Aorta (tissue), 5 donors: Measurements from ENCODE around the gene LRRC4C. TPM values are rescaled to one million over a fixed set of nuclear protein-coding genes. Genes with fewer than 3 reads are reported as not detected.

Experiments
- ATAC-seq: fragments of 200-7000 bp; cut with Tn5 transposase; one replicate; pipeline ENCODE4 v1.9.1; 2022; ENCODE audit warnings: moderate library complexity; ENCODE audit not compliant: low FRiP score
- DNase-seq, 2 donors: peaks; one replicate each; pipeline ENCODE4 v3.0.0-alpha.2; 2020
- H3K27ac ChIP-seq, 2 donors: one replicate each; pipeline ENCODE4 v1.5.1; 2013; ENCODE audit warnings: low read length in 2 of 2, mild to moderate bottlenecking in 2 of 2, moderate library complexity in 2 of 2, control low read depth in 1 of 2, inconsistent platforms in 1 of 2, low read depth in 1 of 2
- H3K27me3 ChIP-seq, 2 donors: one replicate each; pipeline ENCODE4 v1.6.1; 2013; ENCODE audit warnings: control low read depth in 1 of 2, low read length in 1 of 2, mild to moderate bottlenecking in 1 of 2, moderate library complexity in 1 of 2; ENCODE audit not compliant: insufficient read depth in 2 of 2, control insufficient read depth in 1 of 2
- H3K36me3 ChIP-seq, 2 donors: one replicate each; pipeline ENCODE4 v1.6.1; 2013; ENCODE audit warnings: control low read depth in 1 of 2, low read length in 1 of 2, mild to moderate bottlenecking in 1 of 2; ENCODE audit not compliant: insufficient read depth in 2 of 2, control insufficient read depth in 1 of 2
- H3K4me1 ChIP-seq, 2 donors: one replicate each; pipeline ENCODE4 v1.6.1; 2013; ENCODE audit warnings: low read length in 2 of 2, control low read depth in 1 of 2, mild to moderate bottlenecking in 1 of 2, moderate library complexity in 1 of 2; ENCODE audit not compliant: insufficient read depth in 2 of 2, control insufficient read depth in 1 of 2
- H3K4me3 ChIP-seq, 2 donors: one replicate each; pipeline ENCODE4 v1.5.1; 2013; ENCODE audit warnings: low read length in 2 of 2, control low read depth in 1 of 2, mild to moderate bottlenecking in 1 of 2
- H3K9me3 ChIP-seq: one replicate; pipeline ENCODE4 v1.6.1; 2013; ENCODE audit warnings: mild to moderate bottlenecking, low read length; ENCODE audit not compliant: control insufficient read depth
- WGBS, 2 donors: extraction: QIAGEN DNeasy Blood & Tissue Kit; methylation state at CpG; one replicate each; pipeline ENCODE4 v1.1.7; 2013; 5-methylcytosine and 5-hydroxymethylcytosine counted together
- intact Hi-C, 2 donors: fragments of 100-400 bp; cut with DNase I; formaldehyde crosslinking; loops; one replicate each; pipeline versions ENCODE4 v1.14.2 to v1.15.0; 2022
- polyA plus RNA-seq, 2 donors: library from polyadenylated mRNA; stranded (reverse); fragments of 200-250 nt; gene quantifications; one replicate each; pipeline ENCODE4 v1.2.3, GENCODE V29; 2013
- total RNA-seq, 2 donors: library from RNA; stranded (reverse); fragmentation: NEBNext Ultra II Directional; extraction: Animal tissue kit (Norgen Biotek cat#: 25700); gene quantifications; one replicate each; pipeline ENCODE4 v1.2.1, GENCODE V29; 2021
- donor health status: healthy with polysubstance abuse.
- donor health status: Bipolar disorder and iron deficiency.
- donor health status: DM: no; HTN: no; CAD: no.
- donor health status: DM: no; HTN: no; CAD: no.
- donor health status: DM: yes; HTN: yes; CAD: no.

LRRC4C gene
- total and polyA plus RNA-seq, 4 donors: 0.63 to 1.9 (median 0.97) TPM

DNA sequence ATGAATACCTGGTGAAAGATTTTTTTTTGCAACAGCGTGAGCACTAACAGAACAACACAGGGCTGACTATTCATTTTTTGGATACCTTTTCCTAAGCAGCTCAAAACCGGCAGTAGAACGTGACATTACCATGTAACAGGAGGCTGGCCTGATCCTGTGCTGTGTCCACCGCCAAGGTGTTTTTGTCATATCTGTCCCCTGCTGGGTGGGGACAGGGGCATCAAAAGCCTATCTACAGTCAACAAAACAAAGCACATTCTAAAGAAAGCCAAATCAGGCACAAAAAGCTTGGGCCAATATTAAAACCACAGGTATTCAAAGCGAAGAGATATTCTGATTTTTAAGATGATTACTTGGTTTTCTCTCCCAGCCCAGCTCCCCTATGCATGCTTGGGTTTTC lies 151.2 kb downstream of the LRRC4C start:
- Histone ChIP-seq H3K27ac (no peak overlapping the region), H3K27me3 (no peaks in the 10 kb centered on the region), H3K4me3 (no peak overlapping the region), H3K4me1 (no peaks in the 10 kb centered on the region), H3K9me3 (no peaks in the 10 kb centered on the region), H3K36me3 (no peaks in the 10 kb centered on the region)
- no peak for DNase-seq
- whole genome bisulfite sequencing, 2 donors: 85 to 90% methylated on average over 5 of the region's 5 CpGs
- intact Hi-C loops: loop anchor here in 1 of 2 donors (2.0 kb wide), 1 partner anchor 21 kb away; no protein-coding TSS in a partner anchor
- no peak for ATAC-seq

DNA sequence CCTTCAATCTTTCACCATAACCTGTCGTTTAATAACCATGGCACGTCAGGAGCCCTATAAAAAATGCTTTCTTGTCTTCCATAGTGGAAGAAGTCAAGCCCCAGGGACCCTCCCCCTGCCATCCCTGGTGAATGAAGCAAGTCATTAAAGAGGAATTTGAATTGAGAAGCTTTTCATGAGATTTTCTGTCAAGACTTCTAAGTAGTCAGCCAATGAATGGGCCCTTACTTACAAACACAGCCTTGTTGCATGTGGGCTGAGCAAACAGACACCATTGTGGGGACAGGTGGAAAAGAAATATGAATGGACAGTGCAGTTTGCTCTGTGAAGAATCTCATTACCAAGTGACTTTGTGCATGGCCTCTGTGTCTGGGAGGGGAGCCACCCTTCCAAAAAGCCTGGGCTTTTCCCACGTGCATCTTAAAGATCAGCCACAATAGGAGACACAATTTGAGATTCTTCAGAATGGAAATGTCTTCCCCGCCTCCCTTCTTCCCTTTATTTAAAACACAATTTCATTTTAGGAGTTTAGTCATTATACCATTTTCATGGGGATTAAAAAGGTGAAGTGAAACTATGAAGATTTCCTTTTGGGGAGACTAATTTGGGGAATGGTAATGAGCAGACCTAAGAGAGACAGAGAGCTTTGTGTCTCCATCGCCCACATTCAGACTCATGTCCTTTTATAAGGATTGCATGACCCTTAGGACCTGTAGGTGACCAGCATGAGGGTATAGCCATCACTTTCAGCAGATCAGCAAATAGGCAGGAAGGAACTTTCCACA lies 152.0 kb downstream of the LRRC4C start:
- 78 to 85% methylated on average over 5 of the region's 5 CpGs for WGBS, 2 donors
- ATAC-seq (no peak), DNase-seq (no peak)
- Histone ChIP-seq H3K27me3 (no peaks in the 10 kb centered on the region), H3K9me3 (no peaks in the 10 kb centered on the region), H3K27ac (no peak overlapping the region), H3K4me1 (no peaks in the 10 kb centered on the region), H3K36me3 (no peaks in the 10 kb centered on the region), H3K4me3 (no peak overlapping the region)
- intact Hi-C loops: loop anchor here in 1 of 2 donors (2.0 kb wide), 1 partner anchor 21 kb away; no protein-coding TSS in a partner anchor

DNA sequence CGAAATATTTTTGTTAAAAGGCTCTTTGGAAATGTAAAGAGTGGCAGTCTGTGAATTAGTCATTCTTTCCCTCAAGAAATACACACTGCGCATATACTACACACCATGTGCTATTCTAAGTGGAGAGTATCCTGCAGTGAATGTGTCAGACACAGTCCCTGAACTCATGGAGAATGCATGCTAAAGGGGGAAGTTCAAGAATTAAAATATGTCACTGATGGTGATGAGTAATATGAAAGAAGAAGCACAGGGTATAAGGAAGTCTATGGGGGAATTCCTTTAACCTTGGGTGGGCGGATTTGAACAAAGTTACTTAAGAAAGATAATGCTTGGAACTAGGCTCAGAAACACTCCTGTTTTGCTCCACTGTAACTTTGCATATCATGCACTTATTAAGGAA lies 153.0 kb downstream of the LRRC4C start:
- Histone ChIP-seq H3K36me3 (no peaks in the 10 kb centered on the region), H3K9me3 (no peaks in the 10 kb centered on the region), H3K4me1 (no peaks in the 10 kb centered on the region), H3K4me3 (no peak overlapping the region), H3K27me3 (no peaks in the 10 kb centered on the region), H3K27ac (no peak overlapping the region)
- ATAC-seq (no peak), DNase-seq (no peak)
- WGBS, 2 donors: 83 to 87% methylated on average over 3 of the region's 3 CpGs
- intact Hi-C loops: no loop called here

DNA sequence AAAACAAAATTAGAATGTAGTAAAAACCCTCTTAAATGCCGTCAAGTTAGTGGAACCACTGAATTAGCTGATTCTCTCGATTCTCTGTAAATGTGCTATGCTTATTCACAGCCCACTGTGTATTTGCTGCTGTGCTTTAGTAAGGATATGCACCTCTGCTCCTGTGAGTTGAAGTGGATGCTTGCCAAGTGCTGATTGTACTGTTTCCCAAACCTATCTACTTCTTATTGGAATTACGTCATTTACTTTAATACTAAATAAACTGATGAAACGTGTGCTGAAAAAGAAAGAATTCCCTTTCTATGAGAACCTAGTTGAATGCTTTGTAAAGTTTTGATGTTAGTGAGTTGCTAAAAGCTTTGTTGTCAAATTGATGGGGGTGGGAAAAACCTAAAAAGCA lies 158.4 kb downstream of the LRRC4C start:
- intact Hi-C loops: no loop called here

DNA sequence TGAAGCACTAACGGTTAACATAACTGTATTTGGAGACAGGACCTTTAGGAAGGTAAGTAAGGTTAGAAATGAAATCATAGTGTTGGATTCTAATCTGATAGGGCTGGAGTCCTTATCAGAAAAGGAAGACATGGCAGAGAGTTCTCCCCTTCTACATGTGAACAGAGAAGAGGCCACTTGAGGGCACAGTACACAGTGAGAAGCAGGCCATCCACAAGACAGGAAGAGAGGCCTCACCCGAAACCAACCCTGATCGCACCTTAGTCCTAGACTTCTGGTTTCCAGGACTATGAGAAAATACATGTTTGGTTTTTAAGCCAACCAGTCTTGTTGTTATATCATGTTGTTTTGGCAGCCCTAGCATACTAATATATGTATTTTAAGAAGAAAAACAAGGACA lies 170.0 kb downstream of the LRRC4C start:
- 93 to 94% methylated on average over 3 of the region's 3 CpGs for WGBS, 2 donors
- intact Hi-C loops: no loop called here

More for the DNA sequence above, 158.4 kb downstream of the LRRC4C start:
- no peaks in the 10 kb centered on the region for H3K36me3 ChIP-seq
- H3K27me3 ChIP-seq: no peaks in the 10 kb centered on the region
- DNase-seq (no peak), ATAC-seq (no peak)
- H3K4me3 ChIP-seq: no peak overlapping the region
- WGBS, 2 donors: 29 to 30% methylated on average over 4 of the region's 4 CpGs
- no peak overlapping the region for H3K27ac ChIP-seq
- no peaks in the 10 kb centered on the region for H3K9me3 ChIP-seq
- H3K4me1 ChIP-seq: no peaks in the 10 kb centered on the region

DNA sequence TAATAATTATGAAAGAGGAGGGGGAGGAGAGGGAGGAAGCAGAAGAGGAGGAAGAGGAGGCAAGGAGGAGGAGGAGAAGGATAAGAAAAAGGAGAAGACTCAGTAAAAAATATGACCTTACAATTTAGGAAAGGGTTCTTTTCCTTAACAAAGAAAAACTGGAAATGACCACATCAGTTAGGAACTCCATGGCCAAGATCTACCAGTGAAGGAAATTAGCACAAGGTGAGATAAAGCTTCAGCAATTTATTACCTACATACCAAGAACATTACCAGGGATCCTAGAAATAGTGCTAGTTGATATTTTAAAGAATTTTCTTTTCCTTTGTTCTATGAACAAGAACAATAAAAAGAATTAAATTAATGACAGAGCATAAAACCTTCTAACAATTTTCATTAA lies 172.7 kb downstream of the LRRC4C start:
- ATAC-seq: no peak
- no peak for DNase-seq
- Histone ChIP-seq H3K27ac (no peak overlapping the region), H3K4me1 (no peaks in the 10 kb centered on the region), H3K9me3 (no peaks in the 10 kb centered on the region), H3K27me3 (no peaks in the 10 kb centered on the region), H3K4me3 (no peak overlapping the region), H3K36me3 (no peaks in the 10 kb centered on the region)
- intact Hi-C loops: no loop called here

More for the DNA sequence above, 170.0 kb downstream of the LRRC4C start:
- Histone ChIP-seq H3K4me3 (no peak overlapping the region), H3K27me3 (no peaks in the 10 kb centered on the region), H3K27ac (no peak overlapping the region), H3K9me3 (no peaks in the 10 kb centered on the region), H3K36me3 (no peaks in the 10 kb centered on the region), H3K4me1 (no peaks in the 10 kb centered on the region)
- DNase-seq (no peak), ATAC-seq (no peak)

DNA sequence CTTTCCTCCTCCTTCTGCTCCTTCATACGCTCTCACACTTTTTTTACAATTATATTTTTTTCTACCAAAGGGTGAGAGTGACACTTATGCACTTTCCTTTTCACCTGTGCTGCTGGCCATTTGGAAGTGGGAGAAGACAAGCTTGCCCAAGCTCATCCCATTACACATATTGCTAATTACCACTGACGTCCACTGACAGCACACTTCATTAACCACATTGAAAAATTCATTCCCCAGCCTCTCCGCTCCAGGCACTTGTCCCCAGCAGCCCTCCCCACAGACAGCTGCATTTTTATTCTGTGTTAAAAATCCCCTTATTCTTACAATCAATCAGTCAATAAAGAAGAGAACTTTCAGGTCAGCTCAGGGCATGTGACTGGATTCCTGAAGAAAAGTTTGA lies 175.1 kb downstream of the LRRC4C start:
- H3K27me3 ChIP-seq: no peaks in the 10 kb centered on the region
- no peaks in the 10 kb centered on the region for H3K4me1 ChIP-seq
- no peak for DNase-seq
- WGBS, 2 donors: 67 to 74% methylated on average over 3 of the region's 3 CpGs
- H3K4me3 ChIP-seq: no peak overlapping the region
- H3K27ac ChIP-seq: no peak overlapping the region
- H3K9me3 ChIP-seq: no peaks in the 10 kb centered on the region
- ATAC-seq: no peak
- intact Hi-C loops: no loop called here
- no peaks in the 10 kb centered on the region for H3K36me3 ChIP-seq

DNA sequence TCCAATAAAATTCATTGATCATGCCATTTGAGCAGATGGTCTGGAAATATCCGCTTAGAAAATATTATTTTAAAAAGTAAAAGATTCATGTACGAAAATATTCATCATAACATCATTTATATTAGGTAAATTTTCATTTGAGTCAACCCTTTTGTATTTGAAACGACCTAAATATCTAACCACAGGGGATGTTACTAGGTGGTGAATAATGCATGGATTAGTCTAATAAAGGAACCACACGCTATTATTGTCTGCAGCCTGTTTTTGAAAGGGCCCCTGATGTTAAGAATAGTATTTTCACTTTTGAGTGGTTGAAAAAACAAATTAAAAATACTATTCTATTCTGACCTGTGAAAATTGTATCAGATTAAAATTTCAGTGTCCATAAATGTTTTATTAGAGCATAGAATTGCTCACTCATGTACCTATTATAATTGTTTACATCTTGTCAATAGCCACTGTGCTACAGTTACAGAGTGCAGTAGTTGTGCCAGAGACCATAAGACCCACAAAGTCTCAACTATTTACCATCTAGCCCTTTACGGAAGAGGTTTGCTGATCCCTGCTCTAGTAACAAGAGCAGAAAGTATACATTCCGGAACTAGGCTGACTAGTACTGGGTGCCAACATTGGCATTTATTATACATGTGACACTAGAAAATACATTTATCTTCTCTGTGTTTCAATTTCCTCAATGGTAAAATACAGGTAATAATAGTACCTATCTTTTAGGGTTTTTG lies 176.1 kb downstream of the LRRC4C start:
- Histone ChIP-seq H3K27ac (no peak overlapping the region), H3K4me1 (no peaks in the 10 kb centered on the region), H3K9me3 (no peaks in the 10 kb centered on the region), H3K4me3 (no peak overlapping the region), H3K36me3 (no peaks in the 10 kb centered on the region), H3K27me3 (no peaks in the 10 kb centered on the region)
- intact Hi-C loops: no loop called here
- DNase-seq (no peak), ATAC-seq (no peak)
- WGBS, 2 donors: 63 to 75% methylated on average over 6 of the region's 6 CpGs

DNA sequence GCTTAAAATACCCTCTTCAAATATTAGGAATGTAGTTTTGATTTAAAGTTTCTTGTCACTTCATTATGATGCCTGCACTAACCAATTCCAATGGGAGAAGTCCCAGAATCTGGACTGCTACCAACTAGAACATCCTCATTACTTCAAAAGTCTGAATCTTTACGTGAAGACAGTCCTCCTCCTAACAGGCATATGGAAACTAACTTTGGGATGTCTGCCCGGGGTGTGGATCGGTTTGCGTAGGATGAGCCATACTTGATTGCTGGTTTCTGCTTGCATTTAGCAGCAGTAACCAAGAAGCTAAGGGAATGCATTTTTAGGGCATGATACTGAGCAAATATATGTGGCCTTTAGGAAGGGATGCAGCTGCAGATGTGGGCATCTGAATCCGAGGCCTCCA lies 177.1 kb downstream of the LRRC4C start:
- H3K36me3 ChIP-seq: no peaks in the 10 kb centered on the region
- DNase-seq (no peak), ATAC-seq (no peak)
- H3K9me3 ChIP-seq: no peaks in the 10 kb centered on the region
- no peaks in the 10 kb centered on the region for H3K4me1 ChIP-seq
- WGBS, 2 donors: 65 to 75% methylated on average over 5 of the region's 5 CpGs
- intact Hi-C loops: no loop called here
- no peaks in the 10 kb centered on the region for H3K27me3 ChIP-seq
- H3K27ac ChIP-seq: no peak overlapping the region
- H3K4me3 ChIP-seq: no peak overlapping the region
